Erythroblast (primary cell): ENCODE data around the gene HSFX3.
"Not testable (repeated sequence)": the region's sequence is repeated elsewhere in the genome, so short reads cannot be mapped to it uniquely, and the experiment has no call there.

Experiments
- GATA1 ChIP-seq: IDR thresholded peaks from 2 replicates; pipeline ENCODE4 v1.6.1; 2011; ENCODE audit warnings: low read depth, mild to moderate bottlenecking, control low read depth, low read length, moderate library complexity
- POLR2A ChIP-seq: IDR thresholded peaks from 2 replicates; pipeline ENCODE4 v1.6.1; 2011; ENCODE audit warnings: mild to moderate bottlenecking, low read length

- TF ChIP-seq POLR2A, GATA1: not testable (repeated sequence)
These were observed at the start of gene HSFX3 for GRCh38 chrX:149549701-149550100.
